Neural cell (in vitro differentiated cells): Measurements from ENCODE around the gene CABLES1. TPM values are rescaled to one million over a fixed set of nuclear protein-coding genes. Genes with fewer than 3 reads are reported as not detected.

ENCODE experiments used
- H2AFZ ChIP-seq: fragments of 200-600, 300-800 bp; sonication (generic), shearing (Covaris generic); 2 replicates; pipeline ENCODE4 v1.6.0; 2014; ENCODE audit warnings: low read depth, mild to moderate bottlenecking, antibody characterized with exemption, low read length, moderate library complexity
- H3F3A ChIP-seq: fragments of 200-600 bp; shearing (Covaris generic); 2 replicates; pipeline ENCODE4 v1.6.1; 2016; ENCODE audit warnings: mild to moderate bottlenecking, moderate library complexity, mixed read lengths, antibody characterized with exemption, low read length; ENCODE audit not compliant: insufficient read depth, poor library complexity, severe bottlenecking
- H3K27ac ChIP-seq: fragments of 200-600, 300-800 bp; sonication (generic), shearing (Covaris generic); 2 replicates; pipeline ENCODE4 v1.5.1; 2014; ENCODE audit warnings: mild to moderate bottlenecking, low read length, moderate library complexity
- H3K27me3 ChIP-seq: fragments of 300-800, 200-600 bp; sonication (generic), shearing (Covaris generic); 2 replicates; pipeline ENCODE4 v1.6.0; 2014; ENCODE audit warnings: mild to moderate bottlenecking, low read depth, low read length, moderate library complexity; ENCODE audit not compliant: insufficient read depth
- H3K36me3 ChIP-seq: fragments of 300-800, 200-600 bp; sonication (generic), shearing (Covaris generic); 2 replicates; pipeline ENCODE4 v1.5.1; 2014; ENCODE audit warnings: mild to moderate bottlenecking, antibody characterized with exemption, low read length, moderate library complexity; ENCODE audit not compliant: insufficient read depth
- H3K4me2 ChIP-seq: fragments of 300-800, 200-600 bp; sonication (generic), shearing (Covaris generic); 2 replicates; pipeline ENCODE4 v1.6.0; 2014; ENCODE audit warnings: mild to moderate bottlenecking, low read length
- H3K4me3 ChIP-seq: fragments of 300-800, 200-600 bp; sonication (generic), shearing (Covaris generic); 2 replicates; pipeline ENCODE4 v1.5.1; 2014; ENCODE audit warnings: mild to moderate bottlenecking, low read length, moderate library complexity
- H3K79me2 ChIP-seq: fragments of 200-600 bp; shearing (Covaris generic); replicated peaks from 2 replicates; pipeline ENCODE4 v1.6.0; 2014; ENCODE audit warnings: mild to moderate bottlenecking, low read length, moderate library complexity; ENCODE audit not compliant: insufficient read depth
- H3K9ac ChIP-seq: fragments of 300-800, 200-600 bp; sonication (generic), shearing (Covaris generic); 2 replicates; pipeline ENCODE4 v1.6.1; 2016; ENCODE audit warnings: mild to moderate bottlenecking, low read length, mixed read lengths
- H3K9me2 ChIP-seq: fragments of 200-600 bp; shearing (Covaris generic); 2 replicates; pipeline ENCODE4 v1.6.1; 2016; ENCODE audit warnings: mild to moderate bottlenecking, low read length, mixed read lengths; ENCODE audit not compliant: insufficient read depth
- H3K9me3 ChIP-seq: fragments of 200-600, 300-800 bp; sonication (generic), shearing (Covaris generic); 2 replicates; pipeline ENCODE4 v1.6.1; 2016; ENCODE audit warnings: mild to moderate bottlenecking, mixed run types, low read length, moderate library complexity, mixed read lengths
- H4K20me1 ChIP-seq: fragments of 200-600 bp; shearing (Covaris generic); 2 replicates; pipeline ENCODE4 v1.6.1; 2016; ENCODE audit warnings: mild to moderate bottlenecking, mixed run types; ENCODE audit not compliant: insufficient read depth
- CTCF ChIP-seq: fragments of 450-650 bp; IDR thresholded peaks from 2 replicates; pipeline ENCODE4 v1.5.1; 2014; ENCODE audit warnings: antibody characterized with exemption, mild to moderate bottlenecking, moderate library complexity; ENCODE audit not compliant: poor library complexity, severe bottlenecking
- EZH2 ChIP-seq: fragments of 200-600, 300-800 bp; shearing (Covaris generic), sonication (generic); IDR thresholded peaks from 2 replicates; pipeline ENCODE4 v1.6.1; 2014; ENCODE audit warnings: antibody characterized with exemption, low read length, borderline replicate concordance, mild to moderate bottlenecking; ENCODE audit not compliant: insufficient read depth, poor library complexity, severe bottlenecking
- MXI1 ChIP-seq: fragments of 450-650 bp; conservative IDR thresholded peaks from 2 replicates; pipeline ENCODE4 v1.6.1; 2014; ENCODE audit warnings: antibody characterized with exemption, mild to moderate bottlenecking; ENCODE audit not compliant: poor library complexity, severe bottlenecking
- POLR2AphosphoS5 ChIP-seq: IDR thresholded peaks from 2 replicates; pipeline ENCODE4 v1.6.1; 2012
- RAD21 ChIP-seq: fragments of 450-650 bp; conservative IDR thresholded peaks from 2 replicates; pipeline ENCODE4 v1.6.1; 2014; ENCODE audit warnings: antibody characterized with exemption, mild to moderate bottlenecking, moderate library complexity
- SMC3 ChIP-seq: fragments of 450-650 bp; conservative IDR thresholded peaks from 2 replicates; pipeline ENCODE4 v1.6.1; 2014; ENCODE audit warnings: antibody characterized with exemption, mild to moderate bottlenecking, moderate library complexity; ENCODE audit not compliant: poor library complexity
- polyA plus RNA-seq: library from polyadenylated mRNA; depleted of rRNA; stranded (reverse); fragments of >200 nt; gene quantifications from 2 replicates; pipeline ENCODE4 v1.2.3, GENCODE V29; 2014
- TF ChIP-seq, protein P1 (sequence below): IDR thresholded peaks from 2 replicates; pipeline ENCODE4 v1.6.1; 2012; ENCODE audit warnings: borderline replicate concordance

Gene CABLES1
- polyA plus RNA-seq, 1 donor from 2014 or later = 1.4 TPM

GRCh38 chr18:23172591-23173380, 37.5 kb downstream of the CABLES1 start:
- no peaks in the 10 kb centered on the region for H3K36me3 ChIP-seq
- TF ChIP-seq RAD21 = no peak
- no peak for TF ChIP-seq CTCF
- TF ChIP-seq, protein P1, sequence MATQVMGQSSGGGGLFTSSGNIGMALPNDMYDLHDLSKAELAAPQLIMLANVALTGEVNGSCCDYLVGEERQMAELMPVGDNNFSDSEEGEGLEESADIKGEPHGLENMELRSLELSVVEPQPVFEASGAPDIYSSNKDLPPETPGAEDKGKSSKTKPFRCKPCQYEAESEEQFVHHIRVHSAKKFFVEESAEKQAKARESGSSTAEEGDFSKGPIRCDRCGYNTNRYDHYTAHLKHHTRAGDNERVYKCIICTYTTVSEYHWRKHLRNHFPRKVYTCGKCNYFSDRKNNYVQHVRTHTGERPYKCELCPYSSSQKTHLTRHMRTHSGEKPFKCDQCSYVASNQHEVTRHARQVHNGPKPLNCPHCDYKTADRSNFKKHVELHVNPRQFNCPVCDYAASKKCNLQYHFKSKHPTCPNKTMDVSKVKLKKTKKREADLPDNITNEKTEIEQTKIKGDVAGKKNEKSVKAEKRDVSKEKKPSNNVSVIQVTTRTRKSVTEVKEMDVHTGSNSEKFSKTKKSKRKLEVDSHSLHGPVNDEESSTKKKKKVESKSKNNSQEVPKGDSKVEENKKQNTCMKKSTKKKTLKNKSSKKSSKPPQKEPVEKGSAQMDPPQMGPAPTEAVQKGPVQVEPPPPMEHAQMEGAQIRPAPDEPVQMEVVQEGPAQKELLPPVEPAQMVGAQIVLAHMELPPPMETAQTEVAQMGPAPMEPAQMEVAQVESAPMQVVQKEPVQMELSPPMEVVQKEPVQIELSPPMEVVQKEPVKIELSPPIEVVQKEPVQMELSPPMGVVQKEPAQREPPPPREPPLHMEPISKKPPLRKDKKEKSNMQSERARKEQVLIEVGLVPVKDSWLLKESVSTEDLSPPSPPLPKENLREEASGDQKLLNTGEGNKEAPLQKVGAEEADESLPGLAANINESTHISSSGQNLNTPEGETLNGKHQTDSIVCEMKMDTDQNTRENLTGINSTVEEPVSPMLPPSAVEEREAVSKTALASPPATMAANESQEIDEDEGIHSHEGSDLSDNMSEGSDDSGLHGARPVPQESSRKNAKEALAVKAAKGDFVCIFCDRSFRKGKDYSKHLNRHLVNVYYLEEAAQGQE = no peak
- TF ChIP-seq MXI1 = no peak
- no peak overlapping the region for H2AFZ ChIP-seq
- no peaks in the 10 kb centered on the region for H3F3A ChIP-seq
- H3K27ac ChIP-seq = no peak overlapping the region
- H3K4me2 ChIP-seq = no peak overlapping the region
- no peaks in the 10 kb centered on the region for H3K9me3 ChIP-seq
- no peak overlapping the region for H3K4me3 ChIP-seq
- no peaks in the 10 kb centered on the region for H3K27me3 ChIP-seq
- no peaks in the 10 kb centered on the region for H4K20me1 ChIP-seq
- no peaks in the 10 kb centered on the region for H3K9me2 ChIP-seq
- no peaks in the 10 kb centered on the region for H3K79me2 ChIP-seq
- H3K9ac ChIP-seq = no peak overlapping the region

- TF ChIP-seq EZH2 = no peak
- no peak for TF ChIP-seq SMC3
- TF ChIP-seq, protein P1 = no peak
- TF ChIP-seq POLR2AphosphoS5 = no peak
- no peak for TF ChIP-seq RAD21
- no peak for TF ChIP-seq MXI1
- Histone ChIP-seq H3K27me3 (no peaks in the 10 kb centered on the region), H3K9me3 (no peaks in the 10 kb centered on the region), H3F3A (no peaks in the 10 kb centered on the region), H3K4me2 (no peak overlapping the region), H3K79me2 (no peaks in the 10 kb centered on the region), H2AFZ (no peak overlapping the region), H4K20me1 (no peaks in the 10 kb centered on the region), H3K9me2 (no peaks in the 10 kb centered on the region), H3K36me3 (no peaks in the 10 kb centered on the region), H3K27ac (no peak overlapping the region), H3K4me3 (no peak overlapping the region), H3K9ac (no peak overlapping the region)
Measured at GRCh38 chr18:23173912-23174311, 38.6 kb downstream of the CABLES1 start.
